ENCODE measurements around the gene TMX3.

Gene TMX3

DNA sequence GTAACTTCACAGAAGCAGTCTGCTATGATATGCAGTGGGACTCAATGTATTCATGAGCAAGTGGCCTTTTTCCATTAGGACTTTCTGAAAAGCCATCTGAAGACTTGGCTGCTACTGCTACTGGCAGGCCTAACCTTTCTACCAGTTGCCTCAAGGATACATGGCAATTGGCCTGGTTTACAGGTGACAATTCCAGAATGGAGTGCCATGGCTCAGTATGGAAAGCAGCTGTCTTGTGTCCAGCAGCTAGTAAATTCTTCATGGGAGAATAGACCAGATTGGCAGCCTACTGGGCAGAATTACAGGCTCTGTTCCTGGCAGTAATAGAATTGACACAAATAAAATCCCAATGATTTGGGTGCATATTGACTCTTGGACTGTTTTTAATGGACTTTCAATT, 12.6 kb upstream of the TMX3 start:
- TF ChIP-seq, protein P1, sequence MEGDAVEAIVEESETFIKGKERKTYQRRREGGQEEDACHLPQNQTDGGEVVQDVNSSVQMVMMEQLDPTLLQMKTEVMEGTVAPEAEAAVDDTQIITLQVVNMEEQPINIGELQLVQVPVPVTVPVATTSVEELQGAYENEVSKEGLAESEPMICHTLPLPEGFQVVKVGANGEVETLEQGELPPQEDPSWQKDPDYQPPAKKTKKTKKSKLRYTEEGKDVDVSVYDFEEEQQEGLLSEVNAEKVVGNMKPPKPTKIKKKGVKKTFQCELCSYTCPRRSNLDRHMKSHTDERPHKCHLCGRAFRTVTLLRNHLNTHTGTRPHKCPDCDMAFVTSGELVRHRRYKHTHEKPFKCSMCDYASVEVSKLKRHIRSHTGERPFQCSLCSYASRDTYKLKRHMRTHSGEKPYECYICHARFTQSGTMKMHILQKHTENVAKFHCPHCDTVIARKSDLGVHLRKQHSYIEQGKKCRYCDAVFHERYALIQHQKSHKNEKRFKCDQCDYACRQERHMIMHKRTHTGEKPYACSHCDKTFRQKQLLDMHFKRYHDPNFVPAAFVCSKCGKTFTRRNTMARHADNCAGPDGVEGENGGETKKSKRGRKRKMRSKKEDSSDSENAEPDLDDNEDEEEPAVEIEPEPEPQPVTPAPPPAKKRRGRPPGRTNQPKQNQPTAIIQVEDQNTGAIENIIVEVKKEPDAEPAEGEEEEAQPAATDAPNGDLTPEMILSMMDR (IDR thresholded peaks at IDR 0.05; ENCODE audit: poor library complexity, severe bottlenecking), result no peak
- no peak overlapping the region for H3K4me3 ChIP-seq (ENCODE audit: severe bottlenecking)
- no peak overlapping the region for H3K27ac ChIP-seq (ENCODE audit: poor library complexity, severe bottlenecking)
- no peaks in the 10 kb centered on the region for H3K36me3 ChIP-seq (ENCODE audit: low read depth)
- ATAC-seq (ENCODE audit: low read depth), result no peak
- H3K9me3 ChIP-seq (ENCODE audit: severe bottlenecking), result peaks cover 2% of the 10 kb centered on the region
- H3K4me1 ChIP-seq (ENCODE audit: insufficient read depth, poor library complexity, severe bottlenecking), result no peaks in the 10 kb centered on the region
- H3K27me3 ChIP-seq (ENCODE audit: insufficient read depth, poor library complexity, severe bottlenecking), result no peaks in the 10 kb centered on the region
- no peak for DNase-seq (ENCODE audit: low spot score)

DNA sequence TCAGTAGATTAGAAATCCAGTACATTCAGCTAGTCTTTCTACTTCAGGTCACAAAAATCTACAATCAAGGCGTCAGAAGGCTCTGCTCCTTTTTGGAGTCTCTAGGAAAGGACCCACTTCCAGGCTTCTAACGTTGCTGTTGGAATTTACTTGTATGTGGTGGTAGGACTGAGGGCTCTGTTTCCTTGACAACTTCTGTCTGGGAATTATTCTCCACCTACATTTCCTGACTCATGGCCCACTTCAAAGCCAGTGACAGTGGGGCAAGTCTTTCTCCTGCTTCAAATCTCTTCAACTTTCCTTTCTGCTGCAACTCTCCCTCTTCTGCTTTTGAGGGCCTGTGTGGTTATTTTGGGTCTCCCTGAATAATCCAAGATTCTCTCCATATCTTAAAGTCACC, 10.4 kb upstream of the TMX3 start:
- no peak overlapping the region for H3K27ac ChIP-seq (ENCODE audit: poor library complexity, severe bottlenecking)

DNA sequence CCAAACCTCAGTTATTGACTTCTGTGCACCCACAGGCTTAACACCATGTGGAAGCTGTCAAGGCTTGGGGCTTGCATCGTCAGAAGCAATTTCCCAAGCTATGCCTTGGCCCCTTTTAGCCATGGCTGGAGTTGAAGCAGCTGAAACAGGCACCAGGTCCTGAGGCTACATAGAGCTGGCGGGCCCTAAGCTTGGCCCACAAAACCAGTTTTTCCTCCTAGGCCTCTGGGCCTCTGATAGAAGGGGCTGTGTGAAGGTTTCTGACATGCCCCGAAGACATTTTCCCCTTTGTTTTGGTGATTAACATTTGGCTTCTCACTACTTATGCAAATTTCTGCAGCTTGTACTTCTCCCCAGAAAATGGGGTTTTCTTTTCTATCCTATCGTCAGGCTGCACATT, 9.1 kb upstream of the TMX3 start:
- no peaks in the 10 kb centered on the region for H3K27me3 ChIP-seq (ENCODE audit: insufficient read depth, poor library complexity, severe bottlenecking)
- no peak overlapping the region for H3K27ac ChIP-seq (ENCODE audit: poor library complexity, severe bottlenecking)
- H3K36me3 ChIP-seq (ENCODE audit: low read depth), result no peaks in the 10 kb centered on the region
- DNase-seq (ENCODE audit: low spot score) (no peak), ATAC-seq (ENCODE audit: low read depth) (no peak)
- no peaks in the 10 kb centered on the region for H3K4me1 ChIP-seq (ENCODE audit: insufficient read depth, poor library complexity, severe bottlenecking)
- TF ChIP-seq, protein P1 (IDR thresholded peaks at IDR 0.05; ENCODE audit: poor library complexity, severe bottlenecking), result no peak
- no peak overlapping the region for H3K4me3 ChIP-seq (ENCODE audit: severe bottlenecking)
- H3K9me3 ChIP-seq (ENCODE audit: severe bottlenecking), result no peaks in the 10 kb centered on the region

More for the DNA sequence above, 10.4 kb upstream of the TMX3 start:
- Histone ChIP-seq H3K36me3 (ENCODE audit: low read depth) (no peaks in the 10 kb centered on the region), H3K27me3 (ENCODE audit: insufficient read depth, poor library complexity, severe bottlenecking) (no peaks in the 10 kb centered on the region), H3K9me3 (ENCODE audit: severe bottlenecking) (peaks cover 2% of the 10 kb centered on the region), H3K4me3 (ENCODE audit: severe bottlenecking) (no peak overlapping the region), H3K4me1 (ENCODE audit: insufficient read depth, poor library complexity, severe bottlenecking) (no peaks in the 10 kb centered on the region)
- ATAC-seq (ENCODE audit: low read depth), result no peak
- DNase-seq (ENCODE audit: low spot score), result no peak
- TF ChIP-seq, protein P1 (IDR thresholded peaks at IDR 0.05; ENCODE audit: poor library complexity, severe bottlenecking), result no peak

DNA sequence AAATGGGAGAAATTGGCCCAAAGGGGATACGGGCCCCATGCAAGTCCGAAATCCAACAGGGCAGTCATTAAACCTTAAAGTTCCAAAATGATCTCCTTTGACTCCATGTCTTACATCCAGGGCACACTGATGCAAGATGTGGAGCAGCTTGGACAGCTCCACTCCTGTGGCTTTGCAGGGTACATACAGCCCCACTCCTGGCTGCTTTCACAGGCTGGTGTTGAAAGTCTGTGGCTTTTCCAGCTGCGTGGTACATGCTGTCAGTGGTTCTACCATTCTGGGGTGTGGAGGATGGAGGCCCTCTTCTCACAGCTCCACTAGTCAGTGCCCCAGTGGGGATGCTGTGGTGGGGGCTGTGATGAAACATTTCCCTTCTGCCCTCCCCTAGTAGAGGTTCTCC, 8.6 kb upstream of the TMX3 start:
- Histone ChIP-seq H3K4me3 (ENCODE audit: severe bottlenecking) (no peak overlapping the region), H3K9me3 (ENCODE audit: severe bottlenecking) (no peaks in the 10 kb centered on the region), H3K36me3 (ENCODE audit: low read depth) (no peaks in the 10 kb centered on the region), H3K27ac (ENCODE audit: poor library complexity, severe bottlenecking) (no peak overlapping the region), H3K4me1 (ENCODE audit: insufficient read depth, poor library complexity, severe bottlenecking) (no peaks in the 10 kb centered on the region), H3K27me3 (ENCODE audit: insufficient read depth, poor library complexity, severe bottlenecking) (no peaks in the 10 kb centered on the region)
- no peak for ATAC-seq (ENCODE audit: low read depth)
- DNase-seq (ENCODE audit: low spot score), result no peak
- TF ChIP-seq, protein P1 (IDR thresholded peaks at IDR 0.05; ENCODE audit: poor library complexity, severe bottlenecking), result no peak

DNA sequence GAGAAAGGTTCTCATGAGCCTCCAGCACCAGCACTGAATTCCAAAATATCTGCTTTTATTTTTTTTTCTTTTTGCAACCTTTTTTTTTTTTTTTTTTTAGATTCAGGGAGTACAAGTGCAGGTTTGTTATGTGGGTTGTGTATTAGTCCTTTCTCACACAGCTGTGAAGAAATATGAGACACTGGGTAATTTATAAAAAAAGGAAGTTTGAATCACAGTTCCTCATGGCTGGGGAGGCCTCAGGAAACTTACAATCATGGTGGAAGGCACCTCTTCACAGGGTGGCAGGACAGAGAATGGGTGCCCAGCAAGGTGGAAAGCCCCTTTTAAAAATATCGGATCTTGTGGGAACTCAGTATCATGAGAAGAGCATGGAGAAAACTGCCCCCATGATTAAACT, 7.9 kb upstream of the TMX3 start:
- no peaks in the 10 kb centered on the region for H3K27me3 ChIP-seq (ENCODE audit: insufficient read depth, poor library complexity, severe bottlenecking)
- H3K9me3 ChIP-seq (ENCODE audit: severe bottlenecking), result no peaks in the 10 kb centered on the region
- DNase-seq (ENCODE audit: low spot score), result no peak
- no peak for ATAC-seq (ENCODE audit: low read depth)
- H3K4me3 ChIP-seq (ENCODE audit: severe bottlenecking), result no peak overlapping the region
- H3K36me3 ChIP-seq (ENCODE audit: low read depth), result no peaks in the 10 kb centered on the region
- H3K27ac ChIP-seq (ENCODE audit: poor library complexity, severe bottlenecking), result no peak overlapping the region
- no peaks in the 10 kb centered on the region for H3K4me1 ChIP-seq (ENCODE audit: insufficient read depth, poor library complexity, severe bottlenecking)
- TF ChIP-seq, protein P1 (IDR thresholded peaks at IDR 0.05; ENCODE audit: poor library complexity, severe bottlenecking), result no peak
